Raji (cell line): ENCODE data around the gene WDR87.

ENCODE experiments used
- POLR2A ChIP-seq: IDR thresholded peaks from 2 replicates; pipeline ENCODE4 v1.6.1; 2011; ENCODE audit warnings: low read depth, low read length, control low read depth; ENCODE audit not compliant: insufficient read depth

Gene WDR87

GRCh38 chr19:37933937-37934358 lies 27.6 kb upstream of the WDR87 start:
- no peak for TF ChIP-seq POLR2A

- no peak for TF ChIP-seq POLR2A
These were observed 26.9 kb upstream of the WDR87 start for GRCh38 chr19:37932985-37933936.

- no peak for TF ChIP-seq POLR2A
These were observed 25.7 kb upstream of the WDR87 start for GRCh38 chr19:37931881-37932655.

GRCh38 chr19:37930416-37930815 lies 24.0 kb upstream of the WDR87 start:
- no peak for TF ChIP-seq POLR2A

GRCh38 chr19:37929355-37929923 lies 23.0 kb upstream of the WDR87 start:
- no peak for TF ChIP-seq POLR2A

- TF ChIP-seq POLR2A: 0 out of 2 replicates have a peak, but pooled peaks have one; percentile 38
These were observed 22.3 kb upstream of the WDR87 start for GRCh38 chr19:37928527-37929286.

GRCh38 chr19:37926711-37927110 lies 20.3 kb upstream of the WDR87 start:
- peak; percentile 48; the same call in 1 of the 2 replicates for TF ChIP-seq POLR2A

- no peak for TF ChIP-seq POLR2A
These were observed 19.9 kb upstream of the WDR87 start for GRCh38 chr19:37926255-37926654.

GRCh38 chr19:37925212-37925611 lies 18.8 kb upstream of the WDR87 start:
- no peak for TF ChIP-seq POLR2A

- no peak for TF ChIP-seq POLR2A
These were observed 14.4 kb upstream of the WDR87 start for GRCh38 chr19:37920591-37921450.

GRCh38 chr19:37914908-37915307 lies 8.5 kb upstream of the WDR87 start:
- peak; percentile 44; the same call in 1 of the 2 replicates for TF ChIP-seq POLR2A

GRCh38 chr19:37909661-37910199 lies 3.3 kb upstream of the WDR87 start:
- TF ChIP-seq POLR2A: no peak

GRCh38 chr19:37907735-37908455 lies 1.5 kb upstream of the WDR87 start:
- no peak for TF ChIP-seq POLR2A
